HG02973 (cell line): ENCODE measurements around the gene KIAA1614.

Experiments
- ATAC-seq: cut with Tn5 transposase; IDR thresholded peaks from one replicate; pipeline ENCODE4 v1.9.1; 2021; ENCODE audit warnings: moderate library complexity; ENCODE audit not compliant: unreplicated experiment

KIAA1614 gene

DNA sequence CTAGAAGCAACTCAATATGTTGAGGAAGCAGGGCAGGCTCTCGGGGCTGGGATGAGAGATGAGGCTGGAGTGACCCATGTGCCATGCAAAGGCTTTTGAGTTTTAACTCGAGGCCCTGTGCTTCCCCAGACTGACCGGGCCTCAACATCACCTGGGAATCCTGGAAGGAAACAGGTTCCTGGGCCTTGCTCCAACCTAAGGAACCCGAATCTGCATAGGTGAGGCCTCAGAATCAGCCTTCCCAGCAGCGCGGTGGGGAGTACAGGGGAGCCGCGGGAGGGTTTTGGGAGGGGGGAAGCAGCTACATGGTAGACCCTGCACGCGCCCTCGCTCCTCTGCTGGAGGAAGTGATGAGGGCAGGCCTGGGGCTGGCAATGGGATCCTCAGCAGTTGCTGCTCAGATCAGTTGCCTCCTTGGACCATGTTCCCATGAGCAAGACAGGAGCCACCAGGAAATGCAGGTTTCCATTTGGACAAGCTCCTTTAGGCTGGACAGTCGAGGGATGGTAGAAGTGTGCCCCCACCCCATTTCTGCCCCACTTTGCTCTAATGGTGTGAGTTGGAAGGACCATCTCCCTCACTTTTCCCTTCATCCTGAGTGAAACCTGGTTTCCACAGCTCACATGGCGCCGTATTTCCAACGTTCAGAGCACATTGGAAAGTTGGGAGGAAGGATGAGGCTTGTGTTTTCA, 4.5 kb upstream of the KIAA1614 start:
- no peak for ATAC-seq

DNA sequence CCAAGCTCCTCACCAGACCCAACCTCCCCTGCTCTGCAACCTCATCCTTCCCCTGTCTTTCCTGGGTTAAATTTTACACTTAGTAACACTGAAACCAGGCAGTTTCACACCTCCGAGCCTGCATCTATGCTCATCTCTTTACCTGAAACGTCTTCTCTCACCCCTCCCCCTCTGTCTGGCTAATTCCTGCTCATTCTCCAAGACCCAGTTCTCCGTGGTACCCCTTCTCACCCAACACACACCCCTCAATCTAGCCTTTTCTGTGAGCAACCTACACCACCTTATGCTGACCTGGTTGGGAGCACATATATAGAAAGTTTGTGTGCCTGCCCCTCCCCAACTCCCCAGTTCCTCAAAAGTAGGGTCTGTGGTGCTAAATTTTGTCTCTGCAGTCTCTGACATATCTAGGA, 3.7 kb upstream of the KIAA1614 start:
- ATAC-seq: no peak

GRCh38 chr1:180909462-180909976, 3.2 kb upstream of the KIAA1614 start:
- no peak for ATAC-seq

GRCh38 chr1:180911640-180912191, 981 bp upstream of the KIAA1614 start:
- ATAC-seq: no peak

- no peak for ATAC-seq
Observed at GRCh38 chr1:180912211-180912800, 391 bp upstream of the KIAA1614 start.

DNA sequence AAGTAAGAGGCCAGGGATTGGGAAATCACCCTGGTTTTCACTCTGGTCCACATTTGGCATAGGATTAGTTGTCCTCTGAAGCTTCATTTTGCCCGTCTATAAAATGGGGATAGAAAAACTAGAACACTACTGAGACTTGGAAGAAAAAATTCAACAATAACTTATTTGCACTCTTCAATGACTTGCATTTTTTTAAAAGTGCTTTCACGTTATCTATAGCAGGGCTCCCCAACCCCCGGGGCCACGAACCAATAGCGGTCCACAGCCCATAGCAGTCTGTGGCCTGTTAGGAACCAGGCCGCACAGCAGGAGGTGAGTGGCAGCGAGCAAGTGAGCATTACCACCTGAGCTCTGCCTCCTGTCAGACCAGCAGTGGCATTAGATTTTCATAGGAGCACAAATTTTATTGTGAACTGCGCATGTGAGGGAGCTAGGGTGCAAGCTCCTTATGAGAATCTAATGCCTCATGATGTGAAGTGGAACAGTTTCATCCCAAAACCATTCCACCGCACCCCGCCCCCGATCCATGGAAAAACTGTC, 2.8 kb downstream of the KIAA1614 start:
- ATAC-seq: no peak

GRCh38 chr1:180916012-180916770, 3.5 kb downstream of the KIAA1614 start:
- ATAC-seq: no peak

- ATAC-seq: no peak
Observed at GRCh38 chr1:180916771-180917170, 4.1 kb downstream of the KIAA1614 start.

GRCh38 chr1:180917306-180918065, 4.8 kb downstream of the KIAA1614 start:
- no peak for ATAC-seq

DNA sequence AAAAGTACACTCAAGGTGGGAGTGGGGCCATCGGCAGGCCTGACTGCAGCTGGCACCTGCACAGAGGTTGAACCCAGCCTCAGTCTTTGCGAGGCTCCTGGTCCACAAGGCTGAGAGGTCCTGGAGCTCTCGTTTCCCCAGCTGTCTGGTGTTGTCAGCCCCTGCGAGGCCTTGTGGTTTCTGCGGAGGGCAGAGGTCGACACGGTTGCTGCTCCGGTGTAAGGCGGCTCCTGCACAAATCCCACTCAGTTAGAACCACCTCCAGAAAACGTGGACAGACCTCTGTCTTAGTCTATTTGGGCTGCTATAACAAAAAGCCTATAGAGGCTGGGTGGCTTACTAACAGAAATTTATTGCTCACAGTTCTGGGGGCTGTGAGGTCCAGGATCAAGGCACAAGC, 5.8 kb downstream of the KIAA1614 start:
- no peak for ATAC-seq

DNA sequence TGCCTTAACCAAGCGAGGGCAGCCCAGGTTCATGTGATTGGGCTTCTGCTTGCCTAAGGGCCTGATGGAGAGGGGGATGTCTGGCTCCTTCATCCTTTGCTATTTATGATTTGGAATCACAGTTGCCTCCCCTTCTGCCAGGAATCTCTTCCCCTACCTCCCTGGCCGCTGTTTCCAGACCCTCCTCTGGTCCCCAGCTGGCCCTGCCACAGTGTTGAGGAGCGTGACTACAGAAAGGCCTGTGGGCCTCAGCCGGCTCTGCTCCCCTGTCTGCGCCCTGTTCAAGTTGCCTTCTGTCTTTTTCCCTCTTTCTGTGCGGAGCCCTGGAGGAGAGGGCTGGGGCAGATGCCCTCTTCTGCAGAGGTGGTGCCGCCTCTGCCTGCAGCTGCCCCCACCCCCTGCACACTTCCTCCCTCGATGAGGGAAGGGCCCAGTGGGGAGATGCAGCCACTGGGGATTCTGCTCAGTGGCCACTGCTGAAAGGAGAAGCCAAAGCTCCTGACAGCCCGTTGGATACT, 6.5 kb downstream of the KIAA1614 start:
- no peak for ATAC-seq

DNA sequence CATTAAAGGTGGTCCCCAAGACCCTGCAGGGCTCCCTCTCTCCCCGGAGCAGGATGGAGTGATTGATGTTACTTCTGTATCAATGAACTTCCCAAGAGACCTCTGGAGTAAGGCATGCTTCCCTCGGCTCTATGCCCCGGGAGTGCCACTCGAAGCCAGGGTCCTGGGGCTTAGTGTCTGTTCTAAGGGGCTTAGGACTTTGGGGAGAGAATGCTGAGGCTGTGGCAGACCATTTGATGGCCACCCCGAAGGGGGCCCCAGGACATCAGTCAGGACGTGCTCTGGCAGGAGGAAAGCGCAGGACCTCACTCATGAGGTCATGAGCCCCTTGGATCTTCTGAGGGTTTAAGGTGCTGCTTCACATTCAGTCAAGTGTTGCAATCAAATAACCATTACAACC, 7.5 kb downstream of the KIAA1614 start:
- ATAC-seq: no peak

- no peak for ATAC-seq
Observed at GRCh38 chr1:180920702-180921101, 8.0 kb downstream of the KIAA1614 start.

DNA sequence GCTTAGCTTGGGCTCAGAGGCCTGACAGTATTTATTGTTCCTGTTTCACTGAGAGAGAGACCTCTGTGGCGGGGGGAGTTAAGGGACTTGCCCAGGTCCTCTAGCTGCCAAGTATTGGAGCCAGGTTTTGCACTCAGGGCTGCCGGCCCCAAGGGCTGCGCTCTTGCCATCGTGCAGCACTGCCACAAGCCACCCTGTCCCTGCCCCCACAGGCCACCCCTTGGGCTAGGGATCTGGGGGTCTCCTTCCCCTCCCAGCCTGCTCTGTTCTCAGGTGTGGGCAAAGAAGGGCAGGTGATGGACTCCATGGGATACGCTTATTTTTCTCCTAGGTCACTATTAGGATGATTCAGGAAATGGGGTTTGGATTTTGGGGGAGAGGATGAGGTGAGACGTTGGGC, 8.7 kb downstream of the KIAA1614 start:
- no peak for ATAC-seq

DNA sequence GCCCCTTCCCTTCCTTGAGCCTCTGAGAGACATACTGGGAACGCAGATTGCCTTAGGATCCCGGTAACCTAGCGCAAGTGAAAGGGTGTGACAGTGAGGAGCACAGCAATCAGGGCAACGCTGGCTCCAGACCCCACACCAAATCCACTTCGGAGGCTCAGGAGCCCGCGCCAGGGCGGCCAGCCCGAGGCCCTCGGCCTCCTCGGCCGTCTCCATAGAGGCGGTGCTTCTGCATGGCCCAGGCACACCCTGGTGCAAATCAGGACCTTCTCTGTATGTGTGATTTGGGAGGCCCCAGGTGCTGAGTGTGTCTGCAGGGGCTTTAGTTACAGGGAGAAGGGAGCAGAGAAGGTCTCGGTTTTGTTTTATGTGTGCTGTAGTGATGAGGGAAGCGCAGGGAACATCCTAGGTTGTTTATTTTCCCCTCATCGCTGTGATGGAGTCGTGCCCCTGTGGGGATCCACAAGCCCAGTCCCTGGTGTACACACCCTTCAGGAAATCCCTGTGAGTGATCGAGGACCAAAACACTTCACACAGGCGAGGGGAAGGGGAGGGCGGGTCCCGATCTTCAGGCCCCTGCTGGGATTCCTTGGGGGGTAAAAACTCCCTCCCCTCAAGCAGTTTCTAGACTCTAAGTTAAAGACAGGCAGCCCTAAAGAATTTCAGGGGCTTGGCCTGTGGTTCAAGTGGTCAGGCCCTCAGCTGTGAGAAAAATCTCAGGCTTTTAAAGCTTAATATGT, 9.4 kb downstream of the KIAA1614 start:
- ATAC-seq: no peak

DNA sequence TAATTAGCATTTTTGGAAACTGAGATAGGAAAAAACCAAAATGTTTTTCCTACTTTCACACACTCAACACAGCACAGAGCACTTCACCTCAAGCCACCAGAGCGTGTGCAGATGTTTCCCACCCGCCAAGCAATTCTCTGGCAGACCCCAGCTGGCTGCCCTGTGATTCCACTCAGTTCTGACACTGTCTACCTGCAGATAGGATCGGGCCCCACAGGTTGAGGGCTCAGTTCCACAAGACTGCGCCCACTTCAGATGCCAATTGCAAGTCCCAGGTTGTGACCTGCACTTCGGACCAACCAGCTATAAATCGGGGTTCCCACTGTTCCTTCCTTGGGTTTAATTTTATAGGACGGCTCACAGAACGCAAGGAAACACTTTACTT, 9.9 kb downstream of the KIAA1614 start:
- ATAC-seq: no peak

GRCh38 chr1:180923021-180923841, 10.5 kb downstream of the KIAA1614 start:
- no peak for ATAC-seq

DNA sequence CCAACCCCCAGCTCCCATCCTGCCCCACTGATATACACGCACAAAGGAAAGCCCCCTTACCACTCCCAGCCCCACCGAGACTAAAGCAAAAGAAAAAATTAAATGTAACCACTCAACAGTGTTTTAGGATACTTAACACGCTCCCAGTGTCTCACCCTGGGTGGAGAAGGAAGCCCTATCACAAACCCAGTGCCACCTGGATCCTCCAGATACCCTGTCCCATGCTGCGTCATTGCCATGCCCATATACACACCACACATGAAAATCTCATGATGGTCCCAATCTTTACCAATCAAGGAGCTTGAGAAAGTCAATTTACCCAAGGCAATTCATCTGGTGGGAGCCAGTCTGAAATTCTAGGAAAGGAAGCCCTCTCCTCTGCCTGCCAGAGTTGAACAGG, 11.2 kb downstream of the KIAA1614 start:
- ATAC-seq: no peak

DNA sequence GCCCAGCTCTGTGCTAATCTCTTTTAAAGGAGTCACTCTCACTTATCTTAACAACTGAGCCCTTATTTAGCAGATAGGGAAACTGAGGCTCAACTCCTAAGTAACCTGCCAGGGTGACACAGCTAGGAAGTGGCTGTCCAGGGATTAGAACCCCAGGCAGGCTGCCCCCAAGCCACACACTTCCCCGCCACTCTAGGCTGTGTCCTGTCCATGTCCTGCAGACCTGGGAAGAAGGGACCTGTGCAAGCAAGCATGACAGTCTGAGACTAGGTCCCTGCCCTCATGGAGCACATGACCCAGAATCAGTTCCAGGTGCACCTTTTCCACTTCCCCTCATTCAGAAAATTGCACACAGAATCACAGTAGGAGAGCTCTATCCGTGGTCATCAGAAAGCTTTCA, 12.2 kb downstream of the KIAA1614 start:
- no peak for ATAC-seq
